ENCODE measurements around the gene HTRA3. TPM values are rescaled to one million over a fixed set of nuclear protein-coding genes. Genes with fewer than 3 reads are reported as not detected.
"Not testable (repeated sequence)": the region's sequence is repeated elsewhere in the genome, so short reads cannot be mapped to it uniquely, and the experiment has no call there.

The HTRA3 gene
- total and polyA plus RNA-seq, 2 experiments from 2014 or later: 19.4 to 34.9 TPM

DNA sequence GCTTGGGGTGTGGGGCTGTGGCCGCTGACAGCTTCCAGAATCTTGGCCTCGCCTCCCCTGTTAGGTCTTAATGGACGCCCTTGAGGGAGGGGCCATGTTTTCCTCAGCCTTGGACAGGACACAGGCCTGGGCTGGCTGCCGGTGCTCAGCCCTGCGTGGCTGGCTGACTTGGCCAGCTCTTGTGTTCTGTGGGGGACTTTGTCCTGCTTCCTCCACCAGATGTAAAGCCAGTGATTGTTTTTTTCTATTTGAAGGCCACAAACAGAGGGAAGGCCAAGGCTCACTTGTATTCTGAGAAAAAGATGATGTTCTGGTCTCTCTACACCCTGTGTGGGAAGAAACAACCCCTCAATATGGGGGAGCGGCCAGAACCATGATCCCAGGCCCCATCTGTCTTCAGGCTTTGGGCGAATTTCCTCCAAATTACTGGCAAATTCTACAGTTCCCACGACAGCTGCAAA is 71.3 kb downstream of the HTRA3 start:
- no peak overlapping the region for H2AFZ ChIP-seq
- H3K79me2 ChIP-seq: no peaks in the 10 kb centered on the region
- no peaks in the 10 kb centered on the region for H3K9me2 ChIP-seq (replicated peaks; ENCODE audit: insufficient read depth)
- H4K20me1 ChIP-seq (ENCODE audit: insufficient read depth, poor library complexity, severe bottlenecking): no peaks in the 10 kb centered on the region
- TF ChIP-seq EZH2phosphoT487 (IDR thresholded peaks at IDR 0.05; ENCODE audit: low read depth, severe bottlenecking, unreplicated experiment): no peak
- no peak for TF ChIP-seq CTCF (IDR thresholded peaks at IDR 0.05; ENCODE audit: poor library complexity)
- no peak for TF ChIP-seq EZH2 (IDR thresholded peaks at IDR 0.05; ENCODE audit: borderline replicate concordance)
- no peaks in the 10 kb centered on the region for H3K9me3 ChIP-seq (ENCODE audit: low read depth)
- peaks cover 3% of the 10 kb centered on the region for H3K27me3 ChIP-seq
- H3K27ac ChIP-seq: no peak overlapping the region
- H3K4me2 ChIP-seq: no peak overlapping the region
- 74% methylated on average over 8 of the region's 8 CpGs for WGBS (ENCODE audit: low lambda C conversion rate, missing lambda C conversion rate)
- no peak for DNase-seq (ENCODE audit: low spot score)
- no peaks in the 10 kb centered on the region for H3K4me1 ChIP-seq (ENCODE audit: insufficient read depth)
- no peaks in the 10 kb centered on the region for H3K36me3 ChIP-seq (replicated peaks; ENCODE audit: insufficient read depth, low read depth)
- no peak overlapping the region for H3K4me3 ChIP-seq

DNA sequence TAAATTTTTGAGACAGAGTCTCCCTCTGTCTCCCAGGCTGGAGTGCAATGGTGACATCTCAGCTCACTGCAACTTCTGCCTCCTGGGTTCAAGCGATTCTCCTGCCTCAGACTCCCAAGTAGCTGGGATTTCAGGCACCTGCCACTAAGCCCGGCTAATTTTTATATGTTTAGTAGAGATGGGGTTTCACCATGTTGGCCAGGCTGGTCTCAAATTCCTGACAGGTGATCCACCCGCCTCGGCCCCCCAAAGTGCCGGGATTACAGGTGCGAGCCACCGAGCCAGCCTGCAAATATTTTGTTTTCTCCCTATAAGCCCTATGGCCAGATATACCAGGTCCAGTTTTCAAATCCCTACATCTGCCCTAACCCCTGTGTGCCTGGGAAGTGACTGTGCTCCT is 71.7 kb downstream of the HTRA3 start:
- H3K27ac ChIP-seq; H3K79me2 ChIP-seq; H3K9me2 ChIP-seq (replicated peaks; ENCODE audit: insufficient read depth); H3K4me3 ChIP-seq; H2AFZ ChIP-seq; H3K36me3 ChIP-seq (replicated peaks; ENCODE audit: insufficient read depth, low read depth); DNase-seq (ENCODE audit: low spot score); H4K20me1 ChIP-seq (ENCODE audit: insufficient read depth, poor library complexity, severe bottlenecking); H3K9me3 ChIP-seq (ENCODE audit: low read depth); H3K4me2 ChIP-seq; H3K4me1 ChIP-seq (ENCODE audit: insufficient read depth); H3K27me3 ChIP-seq: not testable (repeated sequence)
- WGBS (ENCODE audit: low lambda C conversion rate, missing lambda C conversion rate): 81% methylated on average over 7 of the region's 7 CpGs

GRCh38 chr4:8341691-8342090 is 72.1 kb downstream of the HTRA3 start:
- H3K9me2 ChIP-seq (replicated peaks; ENCODE audit: insufficient read depth): no peaks in the 10 kb centered on the region
- no peak overlapping the region for H3K4me2 ChIP-seq
- no peak overlapping the region for H2AFZ ChIP-seq
- peaks cover 3% of the 10 kb centered on the region for H3K27me3 ChIP-seq
- 91% methylated on average over 10 of the region's 10 CpGs for WGBS (ENCODE audit: low lambda C conversion rate, missing lambda C conversion rate)
- H3K27ac ChIP-seq: no peak overlapping the region
- no peaks in the 10 kb centered on the region for H3K36me3 ChIP-seq (replicated peaks; ENCODE audit: insufficient read depth, low read depth)
- no peak for TF ChIP-seq EZH2 (IDR thresholded peaks at IDR 0.05; ENCODE audit: borderline replicate concordance)
- TF ChIP-seq EZH2phosphoT487 (IDR thresholded peaks at IDR 0.05; ENCODE audit: low read depth, severe bottlenecking, unreplicated experiment): no peak
- no peak for TF ChIP-seq CTCF (IDR thresholded peaks at IDR 0.05; ENCODE audit: poor library complexity)
- no peaks in the 10 kb centered on the region for H3K4me1 ChIP-seq (ENCODE audit: insufficient read depth)
- no peaks in the 10 kb centered on the region for H3K79me2 ChIP-seq
- no peak overlapping the region for H3K4me3 ChIP-seq
- H3K9me3 ChIP-seq (ENCODE audit: low read depth): no peaks in the 10 kb centered on the region
- DNase-seq (ENCODE audit: low spot score): no peak
- H4K20me1 ChIP-seq (ENCODE audit: insufficient read depth, poor library complexity, severe bottlenecking): no peaks in the 10 kb centered on the region

- Histone ChIP-seq H3K4me3 (no peak overlapping the region), H3K36me3 (replicated peaks; ENCODE audit: insufficient read depth, low read depth) (no peaks in the 10 kb centered on the region), H2AFZ (no peak overlapping the region), H3K27ac (no peak overlapping the region), H3K9me3 (ENCODE audit: low read depth) (no peaks in the 10 kb centered on the region), H3K27me3 (peaks cover 3% of the 10 kb centered on the region), H3K4me1 (ENCODE audit: insufficient read depth) (no peaks in the 10 kb centered on the region), H3K4me2 (no peak overlapping the region), H4K20me1 (ENCODE audit: insufficient read depth, poor library complexity, severe bottlenecking) (no peaks in the 10 kb centered on the region), H3K79me2 (no peaks in the 10 kb centered on the region), H3K9me2 (replicated peaks; ENCODE audit: insufficient read depth) (no peaks in the 10 kb centered on the region)
- WGBS (ENCODE audit: low lambda C conversion rate, missing lambda C conversion rate): 84% methylated on average over 15 of the region's 16 CpGs
- DNase-seq (ENCODE audit: low spot score): no peak
- TF ChIP-seq EZH2 (IDR thresholded peaks at IDR 0.05; ENCODE audit: borderline replicate concordance): no peak
- TF ChIP-seq EZH2phosphoT487 (IDR thresholded peaks at IDR 0.05; ENCODE audit: low read depth, severe bottlenecking, unreplicated experiment): no peak
- no peak for TF ChIP-seq CTCF (IDR thresholded peaks at IDR 0.05; ENCODE audit: poor library complexity)
Observed at GRCh38 chr4:8342651-8343261, 73.2 kb downstream of the HTRA3 start.

Measured in hepatocyte (in vitro differentiated cells).